ENCODE measurements around the gene CD9.

DNA sequence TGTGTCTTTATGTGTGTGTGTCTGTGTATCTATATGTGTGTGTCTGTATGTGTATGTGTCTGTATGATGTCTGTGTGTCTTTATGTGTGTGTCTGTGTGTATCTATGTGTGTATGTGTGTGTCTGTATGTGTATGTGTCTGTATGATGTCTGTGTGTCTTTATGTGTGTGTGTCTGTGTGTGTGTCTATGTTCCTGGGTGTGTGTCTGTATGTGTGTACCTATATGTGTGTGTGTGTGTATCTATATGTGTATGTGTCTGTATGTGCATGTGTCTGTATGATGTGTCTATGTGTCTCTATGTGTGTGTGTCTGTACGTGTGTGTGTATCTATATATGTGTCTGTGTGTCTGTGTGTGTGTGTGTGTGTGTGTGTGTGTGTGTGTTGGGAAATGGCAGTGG, 19.0 kb upstream of the CD9 start:
- TF ChIP-seq, protein P1, sequence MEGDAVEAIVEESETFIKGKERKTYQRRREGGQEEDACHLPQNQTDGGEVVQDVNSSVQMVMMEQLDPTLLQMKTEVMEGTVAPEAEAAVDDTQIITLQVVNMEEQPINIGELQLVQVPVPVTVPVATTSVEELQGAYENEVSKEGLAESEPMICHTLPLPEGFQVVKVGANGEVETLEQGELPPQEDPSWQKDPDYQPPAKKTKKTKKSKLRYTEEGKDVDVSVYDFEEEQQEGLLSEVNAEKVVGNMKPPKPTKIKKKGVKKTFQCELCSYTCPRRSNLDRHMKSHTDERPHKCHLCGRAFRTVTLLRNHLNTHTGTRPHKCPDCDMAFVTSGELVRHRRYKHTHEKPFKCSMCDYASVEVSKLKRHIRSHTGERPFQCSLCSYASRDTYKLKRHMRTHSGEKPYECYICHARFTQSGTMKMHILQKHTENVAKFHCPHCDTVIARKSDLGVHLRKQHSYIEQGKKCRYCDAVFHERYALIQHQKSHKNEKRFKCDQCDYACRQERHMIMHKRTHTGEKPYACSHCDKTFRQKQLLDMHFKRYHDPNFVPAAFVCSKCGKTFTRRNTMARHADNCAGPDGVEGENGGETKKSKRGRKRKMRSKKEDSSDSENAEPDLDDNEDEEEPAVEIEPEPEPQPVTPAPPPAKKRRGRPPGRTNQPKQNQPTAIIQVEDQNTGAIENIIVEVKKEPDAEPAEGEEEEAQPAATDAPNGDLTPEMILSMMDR (conservative IDR thresholded peaks at IDR 0.05 in 1 of 2, IDR thresholded peaks at IDR 0.05 in 1 of 2; ENCODE audit: low read depth in 1 of 2, low read length in 2 of 2) = no peak
- TF ChIP-seq EZH2 (IDR thresholded peaks at IDR 0.05; ENCODE audit: low read length, missing control alignments) = no peak

Data from fibroblast of lung (primary cell).